GM12875 (cell line): Measurements from ENCODE around the gene ADCY10.

Experiments
- H3K4me3 ChIP-seq: one replicate; pipeline ENCODE4 v1.5.1; 2011; ENCODE audit warnings: low read depth, low read length, control low read depth
- TF ChIP-seq, protein P1 (sequence below): IDR thresholded peaks from 2 replicates; pipeline ENCODE4 v1.5.1; 2011; ENCODE audit warnings: low read depth, mild to moderate bottlenecking, control low read depth, inconsistent platforms, low read length, moderate library complexity, borderline replicate concordance; ENCODE audit not compliant: insufficient read depth

Gene ADCY10

DNA sequence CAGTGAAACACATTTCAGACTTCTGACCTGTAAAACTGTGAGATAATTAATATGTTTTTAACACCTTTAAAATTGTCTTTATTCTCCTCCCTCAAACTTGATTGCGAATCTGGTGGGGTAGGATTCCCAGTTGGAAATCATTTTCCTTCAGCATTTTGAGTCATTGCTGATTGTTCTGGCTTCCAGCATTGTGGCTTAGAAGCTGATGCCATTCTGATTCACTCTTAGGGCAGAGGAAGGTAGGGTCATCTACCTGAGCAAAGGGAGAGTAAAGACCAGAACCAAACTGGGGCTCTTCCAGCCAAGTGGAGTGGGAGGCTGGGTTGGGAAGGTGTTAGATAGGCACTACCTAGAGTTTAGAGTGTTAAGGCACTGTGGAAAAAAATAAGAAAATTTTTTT lies 131.0 kb downstream of the ADCY10 start:
- TF ChIP-seq, protein P1, sequence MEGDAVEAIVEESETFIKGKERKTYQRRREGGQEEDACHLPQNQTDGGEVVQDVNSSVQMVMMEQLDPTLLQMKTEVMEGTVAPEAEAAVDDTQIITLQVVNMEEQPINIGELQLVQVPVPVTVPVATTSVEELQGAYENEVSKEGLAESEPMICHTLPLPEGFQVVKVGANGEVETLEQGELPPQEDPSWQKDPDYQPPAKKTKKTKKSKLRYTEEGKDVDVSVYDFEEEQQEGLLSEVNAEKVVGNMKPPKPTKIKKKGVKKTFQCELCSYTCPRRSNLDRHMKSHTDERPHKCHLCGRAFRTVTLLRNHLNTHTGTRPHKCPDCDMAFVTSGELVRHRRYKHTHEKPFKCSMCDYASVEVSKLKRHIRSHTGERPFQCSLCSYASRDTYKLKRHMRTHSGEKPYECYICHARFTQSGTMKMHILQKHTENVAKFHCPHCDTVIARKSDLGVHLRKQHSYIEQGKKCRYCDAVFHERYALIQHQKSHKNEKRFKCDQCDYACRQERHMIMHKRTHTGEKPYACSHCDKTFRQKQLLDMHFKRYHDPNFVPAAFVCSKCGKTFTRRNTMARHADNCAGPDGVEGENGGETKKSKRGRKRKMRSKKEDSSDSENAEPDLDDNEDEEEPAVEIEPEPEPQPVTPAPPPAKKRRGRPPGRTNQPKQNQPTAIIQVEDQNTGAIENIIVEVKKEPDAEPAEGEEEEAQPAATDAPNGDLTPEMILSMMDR: no peak
- no peak overlapping the region for H3K4me3 ChIP-seq

DNA sequence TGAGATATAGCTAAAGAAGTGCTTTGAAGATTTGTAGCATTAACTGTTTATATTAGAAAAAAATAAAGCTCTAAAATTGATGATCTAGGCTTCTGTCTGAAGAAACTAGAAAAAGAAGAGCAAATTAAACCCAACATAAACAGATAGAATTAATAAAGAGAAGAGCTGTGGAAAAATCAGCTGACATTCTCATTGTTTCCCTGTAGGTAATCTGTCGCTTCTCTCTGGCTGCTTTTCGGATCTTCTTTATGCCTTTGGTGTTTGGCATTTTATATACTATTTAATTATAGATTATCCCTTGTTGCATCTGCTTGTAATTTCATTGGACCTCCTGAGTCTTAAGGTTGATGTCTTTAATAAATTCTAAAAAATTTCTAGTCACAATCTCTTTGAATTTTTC lies 132.4 kb downstream of the ADCY10 start:
- TF ChIP-seq, protein P1: no peak
- no peak overlapping the region for H3K4me3 ChIP-seq

DNA sequence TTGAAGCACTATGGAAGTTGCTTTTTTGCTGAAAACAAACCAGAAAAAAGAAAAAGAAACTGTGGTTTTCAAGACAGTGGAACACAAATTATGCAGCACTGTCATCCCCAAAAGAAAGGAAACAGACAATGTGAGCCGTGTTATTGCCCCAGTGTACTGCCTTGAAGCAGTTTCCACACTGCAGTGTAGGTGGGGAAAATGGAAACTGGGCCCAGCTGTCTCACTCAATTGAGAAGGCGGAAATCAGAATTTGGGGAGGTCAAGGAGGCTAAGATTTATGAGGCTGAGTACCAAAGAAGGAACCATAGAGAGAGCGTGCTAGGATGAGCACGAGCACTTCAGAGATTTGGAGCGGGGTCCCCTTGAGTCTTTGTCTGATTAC lies 136.7 kb downstream of the ADCY10 start:
- no peak overlapping the region for H3K4me3 ChIP-seq
- TF ChIP-seq, protein P1: no peak

DNA sequence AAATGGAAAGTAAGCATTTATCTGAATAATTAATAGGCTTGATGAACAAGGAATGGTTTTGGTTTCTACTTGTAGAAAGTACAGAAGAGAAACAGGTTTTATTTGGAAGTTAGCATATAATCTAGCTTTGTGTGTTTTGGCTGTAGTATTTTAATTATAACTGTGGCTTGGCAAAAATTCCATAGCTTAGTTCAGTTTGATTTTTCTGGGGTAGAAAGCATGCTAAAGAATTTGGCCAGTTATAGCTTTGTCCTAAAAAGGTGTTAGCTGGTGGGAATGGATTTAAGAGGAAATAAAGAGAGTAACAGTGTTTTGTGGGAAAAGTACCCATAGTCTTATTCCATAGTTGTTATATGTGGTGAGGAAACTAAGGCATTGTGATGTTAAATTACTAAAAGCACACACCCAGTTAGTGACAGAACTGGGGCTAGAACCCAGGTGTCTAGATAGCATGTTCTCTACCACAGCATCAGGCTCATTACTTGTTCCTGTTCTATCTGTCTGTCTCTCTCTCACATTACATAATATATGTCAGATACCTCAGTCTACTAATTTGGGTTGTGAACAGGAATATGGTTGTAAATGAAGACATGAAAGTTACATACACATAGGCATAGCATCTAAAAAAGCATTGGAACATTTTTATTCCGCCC lies 137.2 kb downstream of the ADCY10 start:
- H3K4me3 ChIP-seq: no peak overlapping the region
- TF ChIP-seq, protein P1: no peak

DNA sequence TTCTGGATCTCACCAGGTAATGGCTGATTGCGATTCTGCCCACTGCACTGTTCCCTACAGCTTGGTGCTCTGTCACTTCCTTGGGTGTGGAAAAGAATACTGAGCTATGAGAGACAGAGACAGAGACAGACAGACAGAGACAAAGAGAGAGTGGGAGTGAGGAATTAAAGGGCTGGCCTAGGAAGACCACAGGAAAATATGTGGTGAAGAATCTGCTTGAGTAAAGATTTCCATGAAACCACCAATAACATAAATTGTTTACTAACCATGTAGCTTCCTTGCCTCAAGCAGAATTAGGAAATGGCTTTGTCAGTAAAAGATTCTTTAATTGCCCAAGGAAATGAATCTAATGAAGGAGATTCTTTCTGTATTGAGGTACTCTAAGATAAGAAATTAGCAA lies 137.8 kb downstream of the ADCY10 start:
- TF ChIP-seq, protein P1: no peak
- no peak overlapping the region for H3K4me3 ChIP-seq

DNA sequence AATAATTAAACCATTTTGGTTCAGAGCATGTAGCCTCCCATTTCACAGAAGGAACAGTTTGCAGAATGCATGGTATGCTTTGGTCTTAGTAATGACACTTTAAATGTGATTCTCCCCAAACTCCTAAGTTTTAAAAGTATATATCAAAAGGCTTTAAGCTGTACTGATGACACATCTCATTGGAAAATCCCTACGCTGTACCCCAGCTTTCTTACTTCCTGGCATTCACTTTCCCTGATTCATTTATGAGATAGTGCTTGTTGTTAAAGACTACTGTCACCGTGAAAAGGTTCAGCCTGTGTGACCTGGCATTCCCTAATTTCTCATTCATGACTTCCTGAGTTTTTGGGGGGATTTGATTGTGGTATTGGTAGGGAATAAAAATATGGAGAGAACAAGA lies 138.8 kb downstream of the ADCY10 start:
- TF ChIP-seq, protein P1: no peak
- H3K4me3 ChIP-seq: no peak overlapping the region

DNA sequence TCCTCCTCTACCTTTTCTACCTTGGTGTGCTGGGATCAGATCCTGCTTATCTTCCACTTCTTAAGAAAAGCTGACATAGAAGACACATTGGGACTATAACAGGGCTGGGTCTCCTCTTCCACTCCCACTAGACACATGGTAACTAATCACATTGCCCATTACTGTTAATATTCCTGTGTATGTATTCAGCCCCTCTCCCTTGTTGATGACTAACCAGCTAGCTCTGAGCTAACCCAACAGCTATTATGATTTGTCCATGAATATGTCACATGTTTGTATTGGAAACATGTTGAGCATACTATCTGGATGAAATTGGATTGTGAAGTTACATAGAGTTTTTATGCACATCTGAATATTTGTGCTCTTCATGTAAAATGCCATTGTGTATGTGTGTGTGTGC lies 139.2 kb downstream of the ADCY10 start:
- TF ChIP-seq, protein P1: no peak
- no peak overlapping the region for H3K4me3 ChIP-seq
